ENCODE results near the gene SYNE2.
"Not testable (repeated sequence)": the region's sequence is repeated elsewhere in the genome, so short reads cannot be mapped to it uniquely, and the experiment has no call there.

SYNE2 gene

DNA sequence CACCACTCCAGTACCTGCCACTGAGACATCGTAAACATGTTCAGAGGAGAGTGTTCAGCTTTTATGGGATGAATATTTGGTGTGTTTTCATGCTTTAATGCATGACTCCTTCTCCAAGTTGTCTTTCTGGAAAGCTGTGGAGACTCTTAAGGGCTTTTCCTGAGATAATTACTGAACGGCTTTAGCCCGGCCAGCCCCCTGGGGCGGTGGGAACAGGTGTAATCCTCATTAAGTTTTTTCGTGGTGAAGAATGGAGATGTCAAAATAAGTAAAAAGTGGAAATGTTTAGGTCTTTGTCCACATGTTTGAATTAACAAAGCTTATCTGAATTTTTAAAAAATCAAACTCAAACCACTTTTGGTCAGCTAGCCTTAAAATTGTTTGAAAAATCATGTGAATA, 1.5 kb downstream of the SYNE2 start:
- Histone ChIP-seq H3K36me3 (ENCODE audit: control insufficient read depth, insufficient read depth, low read length) (no peaks in the 10 kb centered on the region), H3K4me3 (ENCODE audit: insufficient read depth, low read depth, low read length) (peak overlapping the region; percentile 66), H3K9me3 (ENCODE audit: control insufficient read depth, low read length) (no peaks in the 10 kb centered on the region), H3K27ac (ENCODE audit: insufficient read depth, low read depth, low read length, poor library complexity, severe bottlenecking) (no peak overlapping the region), H3K27me3 (ENCODE audit: control insufficient read depth, insufficient read depth, low read length, poor library complexity, severe bottlenecking) (peaks cover 6% of the 10 kb centered on the region), H3K4me1 (ENCODE audit: control insufficient read depth, insufficient read depth, low read length) (peaks cover 5% of the 10 kb centered on the region)
- 5 to 6% methylated on average over 5 of the region's 5 CpGs for WGBS, 2 experiments

DNA sequence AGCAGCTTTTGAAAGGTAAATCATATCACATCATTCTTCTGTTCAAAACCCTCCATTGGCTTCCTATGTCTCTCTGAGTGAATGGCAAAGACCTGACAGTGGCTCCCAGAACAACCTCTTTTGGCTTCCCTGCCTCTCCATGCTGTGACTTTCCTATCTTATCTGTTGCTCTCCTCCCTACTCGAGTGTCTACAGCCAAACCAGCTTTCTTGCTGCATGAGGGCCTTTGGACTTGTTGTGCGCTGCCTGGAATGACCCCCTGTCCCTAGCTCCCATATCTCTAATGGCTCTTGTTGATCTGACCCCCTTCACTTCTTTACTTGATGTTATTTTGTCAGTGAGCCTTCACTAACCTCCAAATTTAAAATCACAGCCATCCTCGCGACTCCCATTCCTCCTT, 2.5 kb downstream of the SYNE2 start:
- Histone ChIP-seq H3K27ac (ENCODE audit: insufficient read depth, low read depth, low read length, poor library complexity, severe bottlenecking) (no peak overlapping the region), H3K4me1 (ENCODE audit: control insufficient read depth, insufficient read depth, low read length) (peaks cover 5% of the 10 kb centered on the region), H3K36me3 (ENCODE audit: control insufficient read depth, insufficient read depth, low read length) (no peaks in the 10 kb centered on the region), H3K4me3 (ENCODE audit: insufficient read depth, low read depth, low read length) (no peak overlapping the region), H3K9me3 (ENCODE audit: control insufficient read depth, low read length) (no peaks in the 10 kb centered on the region), H3K27me3 (ENCODE audit: control insufficient read depth, insufficient read depth, low read length, poor library complexity, severe bottlenecking) (peaks cover 6% of the 10 kb centered on the region)
- 83 to 88% methylated on average over 4 of the region's 4 CpGs for WGBS, 2 experiments

DNA sequence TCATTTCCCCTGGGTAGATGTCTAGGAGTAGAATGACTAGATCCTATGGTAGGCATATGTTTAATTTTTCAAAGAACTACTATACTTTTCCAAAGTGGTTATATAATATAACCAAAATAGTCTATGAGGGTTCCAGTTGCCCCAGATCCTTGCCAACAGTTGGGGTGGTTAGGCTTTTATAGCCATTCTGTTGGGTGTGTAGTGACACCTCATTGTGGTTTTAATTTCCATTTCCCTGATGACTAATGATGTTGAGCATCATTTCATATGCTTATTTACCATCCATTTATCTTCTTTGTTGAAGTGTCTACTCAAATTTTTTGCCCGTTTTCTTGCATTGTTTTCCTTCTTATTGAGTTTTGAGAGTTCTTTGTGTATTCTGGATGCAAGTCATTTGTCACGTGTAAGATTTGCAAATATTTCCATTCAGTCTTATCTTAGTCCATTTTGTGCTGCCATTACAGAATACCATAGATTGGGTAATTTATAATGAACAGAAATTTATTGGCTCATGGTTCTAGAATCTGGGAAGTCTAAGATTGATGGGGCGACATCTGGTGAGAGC, 4.7 kb downstream of the SYNE2 start:
- 96 to 100% methylated on average over 2 to 3 of the region's 3 CpGs for WGBS, 2 experiments
- H3K9me3 ChIP-seq (ENCODE audit: control insufficient read depth, low read length), result no peaks in the 10 kb centered on the region
- no peak overlapping the region for H3K27ac ChIP-seq (ENCODE audit: insufficient read depth, low read depth, low read length, poor library complexity, severe bottlenecking)

DNA sequence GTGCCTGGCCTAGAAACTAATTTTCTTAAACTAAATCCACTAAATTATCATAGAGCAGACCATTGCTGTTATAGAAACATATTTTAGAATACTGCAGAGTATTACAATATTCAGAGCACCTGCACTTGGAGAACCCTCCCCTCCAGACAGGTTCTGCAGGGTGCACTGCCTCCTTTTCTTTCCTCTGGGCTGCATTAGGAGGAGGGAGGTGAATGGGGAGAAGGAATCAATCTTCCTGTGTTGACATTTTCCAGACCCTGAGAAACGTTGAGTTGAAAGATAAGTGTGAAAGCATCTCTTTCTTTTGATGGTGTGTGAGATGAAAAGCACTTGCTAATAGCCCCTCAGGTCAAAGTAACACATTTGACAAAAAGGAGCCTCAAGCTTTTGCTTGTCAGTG, 7.3 kb downstream of the SYNE2 start:
- H3K36me3 ChIP-seq (ENCODE audit: control insufficient read depth, insufficient read depth, low read length), result no peaks in the 10 kb centered on the region
- no peaks in the 10 kb centered on the region for H3K27me3 ChIP-seq (ENCODE audit: control insufficient read depth, insufficient read depth, low read length, poor library complexity, severe bottlenecking)
- H3K9me3 ChIP-seq (ENCODE audit: control insufficient read depth, low read length), result no peaks in the 10 kb centered on the region
- no peak overlapping the region for H3K27ac ChIP-seq (ENCODE audit: insufficient read depth, low read depth, low read length, poor library complexity, severe bottlenecking)
- WGBS, 2 experiments, result 26 to 39% methylated on average over 1 of the region's 1 CpG
- H3K4me3 ChIP-seq (ENCODE audit: insufficient read depth, low read depth, low read length), result no peak overlapping the region
- peaks cover 2% of the 10 kb centered on the region for H3K4me1 ChIP-seq (ENCODE audit: control insufficient read depth, insufficient read depth, low read length)

More for the DNA sequence above, 4.7 kb downstream of the SYNE2 start:
- H3K4me1 ChIP-seq (ENCODE audit: control insufficient read depth, insufficient read depth, low read length), result peaks cover 5% of the 10 kb centered on the region
- no peaks in the 10 kb centered on the region for H3K36me3 ChIP-seq (ENCODE audit: control insufficient read depth, insufficient read depth, low read length)
- H3K27me3 ChIP-seq (ENCODE audit: control insufficient read depth, insufficient read depth, low read length, poor library complexity, severe bottlenecking), result no peaks in the 10 kb centered on the region
- no peak overlapping the region for H3K4me3 ChIP-seq (ENCODE audit: insufficient read depth, low read depth, low read length)

DNA sequence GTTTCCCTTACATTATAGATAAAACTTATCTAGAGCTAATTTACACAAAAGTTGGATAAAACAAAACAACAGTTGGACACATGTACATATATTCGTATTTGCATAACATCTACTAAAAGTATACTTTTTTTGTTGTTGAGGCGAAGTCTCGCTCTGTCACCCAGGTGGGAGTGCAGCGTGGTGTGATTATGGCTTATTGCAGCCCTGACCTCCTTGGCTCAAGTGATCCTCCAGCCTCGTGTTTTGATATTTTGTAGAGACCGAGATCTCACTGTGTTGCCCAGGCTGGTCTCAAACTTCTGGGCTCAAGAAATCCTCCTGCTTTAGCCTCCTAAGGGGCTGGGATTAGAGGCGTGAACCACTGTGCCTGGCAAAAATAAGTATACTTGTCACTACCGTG, 9.4 kb downstream of the SYNE2 start:
- Histone ChIP-seq H3K4me3 (ENCODE audit: insufficient read depth, low read depth, low read length) (no peak overlapping the region), H3K9me3 (ENCODE audit: control insufficient read depth, low read length) (no peaks in the 10 kb centered on the region), H3K36me3 (ENCODE audit: control insufficient read depth, insufficient read depth, low read length) (no peaks in the 10 kb centered on the region), H3K27ac (ENCODE audit: insufficient read depth, low read depth, low read length, poor library complexity, severe bottlenecking) (no peak overlapping the region), H3K27me3 (ENCODE audit: control insufficient read depth, insufficient read depth, low read length, poor library complexity, severe bottlenecking) (no peaks in the 10 kb centered on the region), H3K4me1 (ENCODE audit: control insufficient read depth, insufficient read depth, low read length) (no peaks in the 10 kb centered on the region)
- 91 to 94% methylated on average over 7 to 8 of the region's 8 CpGs for WGBS, 2 experiments

DNA sequence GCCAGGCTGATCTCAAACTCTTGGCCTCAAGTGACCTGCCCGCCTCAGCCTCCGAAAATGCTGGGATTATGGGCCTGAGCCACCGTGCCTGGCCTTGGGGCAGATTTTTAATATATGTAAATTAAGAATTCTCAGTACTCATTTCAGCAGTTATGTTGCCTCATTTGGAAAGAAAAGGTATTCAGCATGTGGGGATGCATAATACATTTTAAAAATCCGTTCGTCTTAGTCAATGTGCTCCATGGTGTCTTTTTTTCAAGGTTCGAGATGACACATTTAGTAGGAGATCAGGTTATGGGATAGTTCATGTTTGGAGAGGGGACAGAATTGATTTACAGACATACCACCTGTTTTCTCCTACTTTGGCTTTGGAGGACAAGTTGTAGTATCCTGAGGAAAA, 10.2 kb downstream of the SYNE2 start:
- Histone ChIP-seq H3K36me3 (ENCODE audit: control insufficient read depth, insufficient read depth, low read length) (no peaks in the 10 kb centered on the region), H3K27ac (ENCODE audit: insufficient read depth, low read depth, low read length, poor library complexity, severe bottlenecking) (no peak overlapping the region), H3K4me3 (ENCODE audit: insufficient read depth, low read depth, low read length) (no peak overlapping the region), H3K27me3 (ENCODE audit: control insufficient read depth, insufficient read depth, low read length, poor library complexity, severe bottlenecking) (no peaks in the 10 kb centered on the region), H3K9me3 (ENCODE audit: control insufficient read depth, low read length) (no peaks in the 10 kb centered on the region), H3K4me1 (ENCODE audit: control insufficient read depth, insufficient read depth, low read length) (no peaks in the 10 kb centered on the region)
- WGBS, 2 experiments, result 89 to 95% methylated on average over 6 of the region's 6 CpGs

DNA sequence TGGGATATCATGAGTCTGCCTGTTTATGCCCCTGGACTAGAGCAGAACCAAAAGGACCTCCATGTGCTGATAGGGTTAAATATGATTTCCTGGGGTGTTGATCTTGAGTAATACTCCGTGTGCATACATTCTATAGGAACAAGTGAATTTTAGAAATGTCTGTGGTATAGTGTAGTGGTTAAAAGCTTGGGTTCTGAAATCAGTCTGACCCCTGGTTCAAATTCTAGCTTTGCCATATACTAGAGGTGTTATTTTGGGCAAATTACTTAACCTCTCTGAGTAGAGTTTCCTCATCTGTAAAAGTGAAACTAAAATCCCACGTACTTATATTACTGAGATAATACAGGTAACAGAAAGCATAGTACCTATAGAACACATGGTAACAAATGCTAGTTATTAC, 12.0 kb downstream of the SYNE2 start:
- H3K9me3 ChIP-seq (ENCODE audit: control insufficient read depth, low read length); H3K4me3 ChIP-seq (ENCODE audit: insufficient read depth, low read depth, low read length); H3K4me1 ChIP-seq (ENCODE audit: control insufficient read depth, insufficient read depth, low read length); H3K36me3 ChIP-seq (ENCODE audit: control insufficient read depth, insufficient read depth, low read length); H3K27me3 ChIP-seq (ENCODE audit: control insufficient read depth, insufficient read depth, low read length, poor library complexity, severe bottlenecking); H3K27ac ChIP-seq (ENCODE audit: insufficient read depth, low read depth, low read length, poor library complexity, severe bottlenecking): not testable (repeated sequence)
- 67 to 69% methylated on average over 1 of the region's 2 CpGs for WGBS, 2 experiments

DNA sequence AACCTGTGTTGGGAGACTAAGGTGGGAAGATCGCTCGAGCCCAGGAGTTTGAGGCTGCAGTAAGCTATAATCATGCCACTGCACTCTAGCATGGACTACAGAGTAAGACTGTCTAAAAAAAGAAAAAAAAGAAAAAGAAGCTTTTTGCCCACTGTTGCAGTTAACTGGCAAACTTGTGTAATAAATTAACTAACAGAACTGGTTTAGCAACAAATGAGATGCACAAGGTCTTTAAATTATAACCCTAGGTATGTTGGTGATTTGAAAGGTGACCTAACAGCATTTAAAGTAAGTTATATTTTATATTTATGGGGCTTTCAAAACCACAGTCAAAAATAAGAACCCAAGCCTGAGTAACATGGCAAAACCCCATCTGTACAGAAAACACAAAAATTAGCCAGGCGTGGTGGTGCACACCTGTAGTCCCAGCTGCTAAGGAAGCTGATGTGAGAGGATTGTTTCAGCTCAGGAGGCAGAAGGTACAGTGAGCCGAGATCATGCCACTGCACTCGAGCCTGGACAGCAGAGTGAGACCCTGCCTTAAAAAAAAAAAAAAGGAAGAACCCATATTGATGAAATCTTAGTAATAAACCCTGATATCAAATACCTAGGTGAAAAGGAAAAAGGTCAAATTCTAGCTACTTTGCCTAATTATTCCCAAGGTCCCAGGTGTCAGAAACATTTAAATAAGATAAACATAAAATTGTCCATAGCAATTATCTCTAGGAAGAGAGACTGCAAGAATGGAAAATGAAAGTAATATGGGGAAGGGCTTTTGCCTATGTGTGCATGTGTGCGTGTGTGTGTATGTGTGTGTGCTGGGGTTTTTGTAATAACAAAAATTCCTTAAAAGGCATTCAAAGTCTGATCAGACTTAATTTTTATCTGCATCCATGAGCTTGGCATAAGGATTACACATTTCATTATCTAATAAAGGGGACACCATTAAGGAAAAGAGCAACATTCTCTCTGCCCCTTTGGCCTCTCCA, 15.4 kb downstream of the SYNE2 start:
- peaks cover under 1% of the 10 kb centered on the region for H3K4me1 ChIP-seq (ENCODE audit: control insufficient read depth, insufficient read depth, low read length)
- H3K36me3 ChIP-seq (ENCODE audit: control insufficient read depth, insufficient read depth, low read length), result no peaks in the 10 kb centered on the region
- 76 to 88% methylated on average over 4 to 6 of the region's 6 CpGs for WGBS, 2 experiments
- no peak overlapping the region for H3K4me3 ChIP-seq (ENCODE audit: insufficient read depth, low read depth, low read length)
- H3K27me3 ChIP-seq (ENCODE audit: control insufficient read depth, insufficient read depth, low read length, poor library complexity, severe bottlenecking), result no peaks in the 10 kb centered on the region
- no peaks in the 10 kb centered on the region for H3K9me3 ChIP-seq (ENCODE audit: control insufficient read depth, low read length)
- no peak overlapping the region for H3K27ac ChIP-seq (ENCODE audit: insufficient read depth, low read depth, low read length, poor library complexity, severe bottlenecking)

DNA sequence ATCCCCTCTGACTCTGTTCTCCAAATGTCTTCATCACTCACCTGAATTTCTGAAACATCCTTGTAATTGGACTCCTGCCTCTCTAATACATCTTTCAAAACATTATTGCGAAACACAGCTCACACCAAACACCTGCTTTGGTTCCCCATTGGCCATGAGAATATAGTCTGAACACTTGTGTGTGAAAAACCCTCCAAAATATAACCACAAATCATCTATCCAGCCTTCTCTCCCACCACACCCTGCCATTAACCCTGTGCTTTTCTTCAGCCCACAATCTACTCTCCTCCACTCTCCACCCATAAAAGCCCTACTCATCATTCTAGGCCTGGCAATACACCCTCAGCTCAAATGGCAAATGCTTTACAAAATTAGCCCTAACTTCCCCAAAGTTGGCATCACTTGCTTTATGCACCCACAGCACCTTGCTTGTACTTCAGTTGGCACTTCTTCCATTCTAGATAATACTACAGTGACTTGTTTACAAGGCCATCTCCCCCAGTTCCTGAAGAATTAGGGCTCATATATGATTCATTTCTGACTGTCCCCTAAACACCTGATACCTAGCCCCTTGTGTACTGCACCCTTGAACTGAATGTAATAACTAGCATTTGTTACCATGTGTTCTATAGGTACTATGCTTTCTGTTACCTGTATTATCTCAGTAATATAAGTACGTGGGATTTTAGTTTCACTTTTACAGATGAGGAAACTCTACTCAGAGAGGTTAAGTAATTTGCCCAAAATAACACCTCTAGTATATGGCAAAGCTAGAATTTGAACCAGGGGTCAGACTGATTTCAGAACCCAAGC, 17.3 kb downstream of the SYNE2 start:
- H3K4me3 ChIP-seq (ENCODE audit: insufficient read depth, low read depth, low read length); H3K27ac ChIP-seq (ENCODE audit: insufficient read depth, low read depth, low read length, poor library complexity, severe bottlenecking); H3K9me3 ChIP-seq (ENCODE audit: control insufficient read depth, low read length); H3K36me3 ChIP-seq (ENCODE audit: control insufficient read depth, insufficient read depth, low read length); H3K27me3 ChIP-seq (ENCODE audit: control insufficient read depth, insufficient read depth, low read length, poor library complexity, severe bottlenecking): not testable (repeated sequence)
- peaks cover 11% of the 10 kb centered on the region for H3K4me1 ChIP-seq (ENCODE audit: control insufficient read depth, insufficient read depth, low read length)
- WGBS, 2 experiments, result 95 to 96% methylated on average over 1 of the region's 2 CpGs

DNA sequence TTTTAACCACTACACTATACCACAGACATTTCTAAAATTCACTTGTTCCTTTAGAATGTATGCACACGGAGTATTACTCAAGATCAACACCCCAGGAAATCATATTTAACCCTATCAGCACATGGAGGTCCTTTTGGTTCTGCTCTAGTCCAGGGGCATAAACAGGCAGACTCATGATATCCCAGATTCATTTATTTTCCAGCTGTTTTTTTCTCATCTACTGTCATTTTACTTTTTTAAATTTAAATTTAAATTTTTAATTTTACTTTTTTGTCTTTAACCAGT, 17.9 kb downstream of the SYNE2 start:
- WGBS, 2 experiments, result 33 to 38% methylated on average over 1 of the region's 1 CpG
- H3K4me3 ChIP-seq (ENCODE audit: insufficient read depth, low read depth, low read length), result not testable (repeated sequence)

More for the DNA sequence above, 17.9 kb downstream of the SYNE2 start:
- not testable (repeated sequence) for H3K27me3 ChIP-seq (ENCODE audit: control insufficient read depth, insufficient read depth, low read length, poor library complexity, severe bottlenecking); H3K9me3 ChIP-seq (ENCODE audit: control insufficient read depth, low read length); H3K36me3 ChIP-seq (ENCODE audit: control insufficient read depth, insufficient read depth, low read length); H3K27ac ChIP-seq (ENCODE audit: insufficient read depth, low read depth, low read length, poor library complexity, severe bottlenecking)
- H3K4me1 ChIP-seq (ENCODE audit: control insufficient read depth, insufficient read depth, low read length), result peaks cover 11% of the 10 kb centered on the region

Measured in ectodermal cell (in vitro differentiated cells).